IMR-90 (cell line): ENCODE measurements around the gene SYPL2.
"Not testable (repeated sequence)": the region's sequence is repeated elsewhere in the genome, so short reads cannot be mapped to it uniquely, and the experiment has no call there.

ENCODE experiments used
- CEBPB ChIP-seq: IDR thresholded peaks from 2 replicates; pipeline ENCODE4 v1.6.1; 2012; ENCODE audit warnings: low read depth, low read length, improper control_type of control experiment
- CTCF ChIP-seq: conservative IDR thresholded peaks from 2 replicates; pipeline ENCODE4 v1.5.1; 2012; ENCODE audit warnings: mild to moderate bottlenecking, low read depth, low read length, improper control_type of control experiment
- ELK1 ChIP-seq: fragments of 150-350 bp; IDR thresholded peaks from 2 replicates; pipeline ENCODE4 v1.6.1; 2016; ENCODE audit warnings: low read depth, mild to moderate bottlenecking, low read length, moderate library complexity, borderline replicate concordance
- MAFK ChIP-seq: IDR thresholded peaks from 2 replicates; pipeline ENCODE4 v1.6.1; 2012; ENCODE audit warnings: low read depth, low read length, improper control_type of control experiment
- POLR2A ChIP-seq: IDR thresholded peaks from 2 replicates; pipeline ENCODE4 v1.6.1; 2012; ENCODE audit warnings: mild to moderate bottlenecking, low read depth, low read length
- RFX5 ChIP-seq: IDR thresholded peaks from 2 replicates; pipeline ENCODE4 v1.8.0; 2012; ENCODE audit warnings: low read depth, mild to moderate bottlenecking, low read length, moderate library complexity
- USF2 ChIP-seq: fragments of 150-350 bp; IDR thresholded peaks from 2 replicates; pipeline ENCODE4 v1.6.1; 2017; ENCODE audit warnings: mild to moderate bottlenecking, antibody characterized with exemption, low read length, low read depth

- not testable (repeated sequence) for TF ChIP-seq USF2, CTCF, RFX5, ELK1, CEBPB, POLR2A, MAFK
Measured at GRCh38 chr1:109445949-109446695, 20.2 kb upstream of the SYPL2 start.
